ENCODE data around the gene SYNJ1. TPM values are rescaled to one million over a fixed set of nuclear protein-coding genes. Genes with fewer than 3 reads are reported as not detected.

SYNJ1 gene
- total and polyA plus RNA-seq, 10 of the 15 experiments (the other 5 are each of a cell fraction or from before 2014, with no cell fraction given) = 1.2 to 7.0 (median 3.5) TPM

GRCh38 chr21:32708069-32708468, 19.7 kb downstream of the SYNJ1 start (continued):
- TF ChIP-seq, protein P1, sequence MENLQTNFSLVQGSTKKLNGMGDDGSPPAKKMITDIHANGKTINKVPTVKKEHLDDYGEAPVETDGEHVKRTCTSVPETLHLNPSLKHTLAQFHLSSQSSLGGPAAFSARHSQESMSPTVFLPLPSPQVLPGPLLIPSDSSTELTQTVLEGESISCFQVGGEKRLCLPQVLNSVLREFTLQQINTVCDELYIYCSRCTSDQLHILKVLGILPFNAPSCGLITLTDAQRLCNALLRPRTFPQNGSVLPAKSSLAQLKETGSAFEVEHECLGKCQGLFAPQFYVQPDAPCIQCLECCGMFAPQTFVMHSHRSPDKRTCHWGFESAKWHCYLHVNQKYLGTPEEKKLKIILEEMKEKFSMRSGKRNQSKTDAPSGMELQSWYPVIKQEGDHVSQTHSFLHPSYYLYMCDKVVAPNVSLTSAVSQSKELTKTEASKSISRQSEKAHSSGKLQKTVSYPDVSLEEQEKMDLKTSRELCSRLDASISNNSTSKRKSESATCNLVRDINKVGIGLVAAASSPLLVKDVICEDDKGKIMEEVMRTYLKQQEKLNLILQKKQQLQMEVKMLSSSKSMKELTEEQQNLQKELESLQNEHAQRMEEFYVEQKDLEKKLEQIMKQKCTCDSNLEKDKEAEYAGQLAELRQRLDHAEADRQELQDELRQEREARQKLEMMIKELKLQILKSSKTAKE (IDR thresholded peaks at IDR 0.05; ENCODE audit: low read depth, poor library complexity, severe bottlenecking) = no peak
- no peak for TF ChIP-seq ZNF384 (IDR thresholded peaks at IDR 0.05; ENCODE audit: borderline replicate concordance, low read depth, low read length)
- TF ChIP-seq PAX8 (IDR thresholded peaks at IDR 0.05) = no peak
- no peak for TF ChIP-seq LARP7 (IDR thresholded peaks at IDR 0.05)

DNA sequence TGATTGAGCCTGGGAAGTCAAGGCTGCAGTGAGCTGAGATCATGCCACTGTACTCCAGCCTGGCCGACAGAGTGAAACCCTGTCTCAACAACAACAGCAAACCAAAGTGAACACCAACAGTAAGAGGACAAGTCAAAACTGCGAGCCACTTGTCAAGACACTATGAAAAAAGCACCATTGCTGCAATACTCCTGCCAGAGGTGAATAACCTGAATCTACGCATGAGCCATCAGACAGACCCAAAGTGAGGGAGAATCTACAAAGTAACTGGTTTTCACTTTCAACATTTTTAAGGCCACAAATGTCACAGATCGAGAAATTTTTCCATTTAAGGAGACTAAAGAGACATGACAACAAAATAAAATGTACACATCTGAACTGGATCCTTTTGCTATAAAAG, 21.9 kb downstream of the SYNJ1 start:
- ATAC-seq (no peak), DNase-seq (ENCODE audit: low read depth, low spot score) (no peak), FAIRE-seq (no peak)
- in situ Hi-C loops (cut with MboI) = no loop called here
- ChIA-PET RAD21 (ENCODE audit: unreplicated experiment) (no interaction called here), SMC1A (ENCODE audit: uncharacterized antibody, unreplicated experiment) (no interaction called here), POLR2A (interaction anchor here (1.5 kb wide), 1 partner anchor 21 kb away, joined by 3 read pairs; the partner anchor contains the start of gene SYNJ1), CTCF (no interaction called here)
- H2AFZ ChIP-seq (ENCODE audit: control insufficient read depth, low read depth, low read length) = no peak overlapping the region
- no peaks in the 10 kb centered on the region for H3K9me3 ChIP-seq (replicated peaks; ENCODE audit: control insufficient read depth, insufficient read depth, low read length)
- TF ChIP-seq ASH2L (IDR thresholded peaks at IDR 0.05; ENCODE audit: borderline replicate concordance, low read depth) (no peak), MXI1 (IDR thresholded peaks at IDR 0.05; ENCODE audit: low read depth, low read length) (no peak), FOXK2 (IDR thresholded peaks at IDR 0.05) (no peak), RAD51 (IDR thresholded peaks at IDR 0.05) (no peak), PKNOX1 (IDR thresholded peaks at IDR 0.05) (no peak), CREM (IDR thresholded peaks at IDR 0.05; ENCODE audit: low read depth) (no peak), JUNB (IDR thresholded peaks at IDR 0.05) (no peak), TCF3 (IDR thresholded peaks at IDR 0.05; ENCODE audit: borderline replicate concordance, insufficient read depth, low read depth, low read length) (no peak), YY1 (IDR thresholded peaks at IDR 0.05; ENCODE audit: low read depth, low read length) (no peak), ZBED1 (IDR thresholded peaks at IDR 0.05; ENCODE audit: borderline replicate concordance) (no peak), BRCA1 (IDR thresholded peaks at IDR 0.05; ENCODE audit: low read depth, low read length) (no peak), BCL11A (IDR thresholded peaks at IDR 0.05; ENCODE audit: low read depth, low read length) (no peak), IKZF2 (IDR thresholded peaks at IDR 0.05) (no peak), WRNIP1 (IDR thresholded peaks at IDR 0.05; ENCODE audit: borderline replicate concordance, low read depth, low read length) (no peak), EGR1 (IDR thresholded peaks at IDR 0.05; ENCODE audit: borderline replicate concordance in 1 of 2, low read depth in 2 of 2, low read length in 2 of 2) (no peak), CHD4 (IDR thresholded peaks at IDR 0.05) (no peak), NKRF (conservative IDR thresholded peaks at IDR 0.05) (no peak)
- H3K9ac ChIP-seq (ENCODE audit: control insufficient read depth, insufficient read depth, low read length) = no peak overlapping the region
- WGBS (ENCODE audit: insufficient coverage, insufficient replicate concordance, low lambda C conversion rate, missing lambda C conversion rate) = 95% methylated on average over 4 of the region's 4 CpGs
- H3K27ac ChIP-seq (ENCODE audit: control insufficient read depth, insufficient read depth) = no peak overlapping the region
- no peaks in the 10 kb centered on the region for H4K20me1 ChIP-seq (ENCODE audit: control insufficient read depth, insufficient read depth)
- intact Hi-C loops (cut with micrococcal nuclease; ENCODE audit: unreplicated experiment) = no loop called here
- no TSS peak for BruUV-seq (replicated peaks)
- peaks cover 1% of the 10 kb centered on the region; the same call in 1 of the 2 replicates for H3K4me1 ChIP-seq (ENCODE audit: control insufficient read depth, insufficient read depth, low read length)
- no peak overlapping the region for H3K4me3 ChIP-seq
- no peaks in the 10 kb centered on the region for H3K27me3 ChIP-seq (replicated peaks in 1 of 2; ENCODE audit: control insufficient read depth in 2 of 2, insufficient read depth in 2 of 2, low read length in 1 of 2)
- no peaks in the 10 kb centered on the region for H3K36me3 ChIP-seq (ENCODE audit: control insufficient read depth in 2 of 2, insufficient read depth in 2 of 2, low read length in 1 of 2)
- no peak overlapping the region for H3K4me2 ChIP-seq (ENCODE audit: control insufficient read depth, insufficient read depth)
- H3K79me2 ChIP-seq (ENCODE audit: control insufficient read depth, insufficient read depth, low read length) = no peaks in the 10 kb centered on the region
